K562 (cell line): ENCODE results near the gene DNAJB6. TPM values are rescaled to one million over a fixed set of nuclear protein-coding genes. Genes with fewer than 3 reads are reported as not detected.

Experiments used
- CBFA2T3 ChIP-seq: fragments of 450-650 bp; IDR thresholded peaks from 2 replicates; pipeline ENCODE4 v1.6.1; 2017
- ETV6 ChIP-seq, 3 experiments: fragments of 150-350 bp in 1 of 3; sonication (generic) in 1 of 3; formaldehyde crosslinking in 1 of 3; IDR thresholded peaks; 2 replicates each; pipeline versions ENCODE4 v1.6.1 to v1.8.0; 2014 to 2022; ENCODE audit warnings: borderline replicate concordance in 2 of 3, low read depth in 2 of 3, antibody characterized with exemption in 1 of 3, low read length in 1 of 3, mild to moderate bottlenecking in 1 of 3, missing genetic modification reagents in 1 of 3
- EWSR1 ChIP-seq: fragments of 450-650 bp; IDR thresholded peaks from 2 replicates; pipeline ENCODE4 v1.6.1; 2018; ENCODE audit warnings: borderline replicate concordance, mild to moderate bottlenecking, low read depth, moderate library complexity; ENCODE audit not compliant: partially characterized antibody
- FOSL1 ChIP-seq: fragments of 200-800 bp; sonication (Bioruptor generic); conservative IDR thresholded peaks from 2 replicates; pipeline ENCODE4 v1.6.1; 2016; ENCODE audit warnings: missing genetic modification characterization, missing compliant biosample characterization
- FOXK2 ChIP-seq, 2 experiments: fragments of 450-650 bp; IDR thresholded peaks in 1 of 2; conservative IDR thresholded peaks in 1 of 2; 2 replicates each; pipeline ENCODE4 v1.6.1; 2016; ENCODE audit warnings: low read depth in 2 of 2, mild to moderate bottlenecking in 1 of 2
- GATA2 ChIP-seq: sonication (generic); formaldehyde crosslinking; IDR thresholded peaks from 2 replicates; pipeline ENCODE4 v1.4.0; 2020; ENCODE audit warnings: mild to moderate bottlenecking, missing genetic modification reagents
- GATAD2B ChIP-seq: fragments of 450-650 bp; IDR thresholded peaks from 2 replicates; pipeline ENCODE4 v1.6.1; 2017; ENCODE audit warnings: mild to moderate bottlenecking, borderline replicate concordance
- HMG20A ChIP-seq: fragments of 450-650 bp; formaldehyde crosslinking; conservative IDR thresholded peaks from 2 replicates; pipeline ENCODE4 v1.4.0; 2020; ENCODE audit warnings: mild to moderate bottlenecking, mixed read lengths
- HSF4 ChIP-seq: fragments of 250-450 bp; sonication (Bioruptor Pico); IDR thresholded peaks from 2 replicates; pipeline ENCODE4 v2.1.2; 2022; ENCODE audit warnings: mild to moderate bottlenecking, moderate library complexity, borderline replicate concordance
- KLF6 ChIP-seq: fragments of 250-450 bp; sonication (Bioruptor Pico); IDR thresholded peaks from 2 replicates; pipeline ENCODE4 v1.4.0; 2020; ENCODE audit warnings: mild to moderate bottlenecking, moderate library complexity, borderline replicate concordance
- MIER1 ChIP-seq: fragments of 450-650 bp; IDR thresholded peaks from 2 replicates; pipeline ENCODE4 v1.6.1; 2016; ENCODE audit warnings: antibody characterized with exemption, mild to moderate bottlenecking, low read depth
- NONO ChIP-seq, 2 experiments: fragments of 200-400 bp in 1 of 2; fragments of 450-650 bp in 1 of 2; formaldehyde crosslinking in 1 of 2; IDR thresholded peaks; 2 replicates each; pipeline ENCODE4 v1.6.1; 2017; ENCODE audit warnings: low read depth in 2 of 2, mild to moderate bottlenecking in 2 of 2, moderate library complexity in 2 of 2, low read length in 1 of 2
- PHF21A ChIP-seq: fragments of 450-650 bp; IDR thresholded peaks from 2 replicates; pipeline ENCODE4 v1.6.1; 2017; ENCODE audit warnings: low read depth, borderline replicate concordance
- RNF2 ChIP-seq: sonication (generic); IDR thresholded peaks from 2 replicates; pipeline ENCODE4 v1.6.1; 2016
- SMARCA4 ChIP-seq: fragments of 450-650 bp; IDR thresholded peaks from 2 replicates; pipeline ENCODE4 v1.6.1; 2016
- SRSF9 ChIP-seq: fragments of 200-400 bp; formaldehyde crosslinking; IDR thresholded peaks from 2 replicates; pipeline ENCODE4 v1.6.1; 2017; ENCODE audit warnings: low read depth, low read length, borderline replicate concordance
- STAT5A ChIP-seq: IDR thresholded peaks from 2 replicates; pipeline ENCODE4 v1.6.1; 2012; ENCODE audit warnings: low read length, inconsistent platforms, borderline replicate concordance
- ZFX ChIP-seq: sonication (generic); formaldehyde crosslinking; IDR thresholded peaks from 2 replicates; pipeline ENCODE4 v1.8.0; 2022; ENCODE audit warnings: mild to moderate bottlenecking, missing genetic modification reagents, moderate library complexity
- ZNF324 ChIP-seq: fragments of 250-450 bp; sonication (Bioruptor Pico); IDR thresholded peaks from 2 replicates; pipeline ENCODE4 v1.4.0; 2020; ENCODE audit warnings: mild to moderate bottlenecking
- polyA plus RNA-seq, 8 experiments: library from polyadenylated mRNA; depleted of rRNA in 4 of 8; stranded (reverse) in 5 of 8; unstranded in 3 of 8; fragments of >200 nt; fragmentation: Nextera tagmentation in 2 of 8; fragmentation: Illumina TruSeq in 1 of 8; extraction: Ambion mirVana in 2 of 8; extraction: Trizol in 1 of 8; gene quantifications; 2 replicates each; pipeline versions ENCODE4 v1.2.1 to v1.2.3, GENCODE V29; 2011 to 2014; ENCODE audit warnings: inconsistent platforms in 1 of 8, missing spikeins in 1 of 8
- total RNA-seq, 7 experiments: library from RNA; depleted of rRNA in 6 of 7; stranded (reverse); fragments of >200 nt in 6 of 7; fragmentation: Illumina TruSeq in 2 of 7; extraction: Trizol in 2 of 7; gene quantifications; 2 replicates each; pipeline versions ENCODE4 v1.2.1 to v1.2.3, GENCODE V29; 2011 to 2021; ENCODE audit warnings: low replicate concordance in 1 of 7
- TF ChIP-seq, protein P1 (sequence below): sonication (generic); formaldehyde crosslinking; IDR thresholded peaks from 2 replicates; pipeline ENCODE4 v1.8.1; 2022; ENCODE audit warnings: missing genetic modification reagents

DNAJB6 gene
- total and polyA plus RNA-seq, 9 of the 15 experiments (the other 6 are each of a cell fraction or from before 2014, with no cell fraction given): 84.5 to 158 (median 135) TPM

- TF ChIP-seq NONO (IDR thresholded peaks at IDR 0.05; ENCODE audit: low read depth in 2 of 2, low read length in 1 of 2) (0 out of 4 replicates have a peak, but pooled peaks of 1 of the 2 experiments have one; percentile 19), ZFX (CRISPR knock-in tag) (peak; percentile 74), RNF2 (peak; percentile 96), GATAD2B (0 out of 2 replicates have a peak, but pooled peaks have one; percentile 46), ETV6 (IDR thresholded peaks at IDR 0.05; ENCODE audit: borderline replicate concordance in 1 of 2, low read depth in 2 of 2, low read length in 1 of 2) (peak in 1 of 2 experiments; percentile 63; a peak in 1 of 4 replicates), ETV6 (CRISPR knock-in tag; IDR thresholded peaks at IDR 0.05; ENCODE audit: borderline replicate concordance) (no peak), FOXK2 (conservative IDR thresholded peaks at IDR 0.05 in 1 of 2, IDR thresholded peaks at IDR 0.05 in 1 of 2; ENCODE audit: low read depth in 2 of 2) (peak; percentile 86 to 92), PHF21A (no peak), HMG20A (no peak), SRSF9 (no peak), STAT5A (peak; percentile 67; the same call in 1 of the 2 replicates), SMARCA4 (peak; percentile 98), HSF4 (CRISPR knock-in tag) (peak; percentile 76; the same call in 1 of the 2 replicates), FOSL1 (peak; percentile 99), CBFA2T3 (peak; percentile 87), KLF6 (peak; percentile 47; the same call in 1 of the 2 replicates), GATA2 (CRISPR knock-in tag) (peak; percentile 99), MIER1 (no peak), ZNF324 (CRISPR knock-in tag) (no peak), EWSR1 (no peak)
- TF ChIP-seq, protein P1, sequence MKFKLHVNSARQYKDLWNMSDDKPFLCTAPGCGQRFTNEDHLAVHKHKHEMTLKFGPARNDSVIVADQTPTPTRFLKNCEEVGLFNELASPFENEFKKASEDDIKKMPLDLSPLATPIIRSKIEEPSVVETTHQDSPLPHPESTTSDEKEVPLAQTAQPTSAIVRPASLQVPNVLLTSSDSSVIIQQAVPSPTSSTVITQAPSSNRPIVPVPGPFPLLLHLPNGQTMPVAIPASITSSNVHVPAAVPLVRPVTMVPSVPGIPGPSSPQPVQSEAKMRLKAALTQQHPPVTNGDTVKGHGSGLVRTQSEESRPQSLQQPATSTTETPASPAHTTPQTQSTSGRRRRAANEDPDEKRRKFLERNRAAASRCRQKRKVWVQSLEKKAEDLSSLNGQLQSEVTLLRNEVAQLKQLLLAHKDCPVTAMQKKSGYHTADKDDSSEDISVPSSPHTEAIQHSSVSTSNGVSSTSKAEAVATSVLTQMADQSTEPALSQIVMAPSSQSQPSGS: 0 out of 2 replicates have a peak, but pooled peaks have one; percentile 42
These were observed 68.2 kb downstream of the DNAJB6 start (continued) for GRCh38 chr7:157404845-157405481.
